ENCODE measurements around the gene HPS1. TPM values are rescaled to one million over a fixed set of nuclear protein-coding genes. Genes with fewer than 3 reads are reported as not detected.

The HPS1 gene
- total RNA-seq, 2 donors from 2014 or later, result 78.8 to 124 TPM

GRCh38 chr10:98407017-98407743, 39.6 kb downstream of the HPS1 start:
- no peaks in the 10 kb centered on the region for H3K27me3 Mint-ChIP-seq
- ATAC-seq, result no peak
- DNase-seq (ENCODE audit: low spot score), result no peak

GRCh38 chr10:98405422-98405821, 41.3 kb downstream of the HPS1 start:
- DNase-seq (ENCODE audit: low spot score), result no peak
- Mint-ChIP-seq H3K27me3 (no peaks in the 10 kb centered on the region), H3K4me3 (no peak overlapping the region), H3K27ac (no peak overlapping the region), H3K9me3 (no peaks in the 10 kb centered on the region), H3K36me3 (peaks cover 7% of the 10 kb centered on the region), H3K4me1 (ENCODE audit: low read depth in 2 of 2) (peaks cover 21% of the 10 kb centered on the region in 2 donors)
- ATAC-seq, result no peak

More at GRCh38 chr10:98407017-98407743, 39.6 kb downstream of the HPS1 start:
- Mint-ChIP-seq H3K4me1 (ENCODE audit: low read depth in 2 of 2) (peaks cover 19% of the 10 kb centered on the region in 2 donors), H3K4me3 (no peak overlapping the region), H3K9me3 (no peaks in the 10 kb centered on the region), H3K36me3 (peaks cover 7% of the 10 kb centered on the region), H3K27ac (no peak overlapping the region)

- H3K4me3 Mint-ChIP-seq, result peak overlapping the region; percentile 77
- no peaks in the 10 kb centered on the region for H3K27me3 Mint-ChIP-seq
- ATAC-seq, result peak; percentile 53 to 68
- H3K9me3 Mint-ChIP-seq, result no peaks in the 10 kb centered on the region
- H3K27ac Mint-ChIP-seq, result peak overlapping the region; percentile 19 to 79
- H3K4me1 Mint-ChIP-seq (ENCODE audit: low read depth in 2 of 2), result peaks cover 23 to 24% of the 10 kb centered on the region in 2 donors
- peaks cover 7% of the 10 kb centered on the region for H3K36me3 Mint-ChIP-seq
- no peak for DNase-seq (ENCODE audit: low spot score)
Measured at GRCh38 chr10:98404571-98405359, 42.0 kb downstream of the HPS1 start.

GRCh38 chr10:98403812-98404504, 42.8 kb downstream of the HPS1 start:
- Mint-ChIP-seq H3K27ac (peak overlapping the region; percentile 19 to 79), H3K36me3 (peaks cover 7% of the 10 kb centered on the region), H3K4me1 (ENCODE audit: low read depth in 2 of 2) (peaks cover 19 to 24% of the 10 kb centered on the region in 2 donors), H3K9me3 (no peaks in the 10 kb centered on the region), H3K27me3 (no peaks in the 10 kb centered on the region), H3K4me3 (peak overlapping the region; percentile 77)
- ATAC-seq (no peak), DNase-seq (ENCODE audit: low spot score) (no peak)

- Mint-ChIP-seq H3K4me1 (ENCODE audit: low read depth in 2 of 2) (peaks cover 21 to 26% of the 10 kb centered on the region in 2 donors), H3K27ac (peak overlapping the region; percentile 19 to 79), H3K27me3 (no peaks in the 10 kb centered on the region), H3K4me3 (peak overlapping the region; percentile 77), H3K36me3 (peaks cover 7% of the 10 kb centered on the region), H3K9me3 (no peaks in the 10 kb centered on the region)
- DNase-seq (ENCODE audit: low spot score), result no peak
- ATAC-seq, result no peak
Measured at GRCh38 chr10:98402931-98403718, 43.6 kb downstream of the HPS1 start.

GRCh38 chr10:98402478-98402877, 44.3 kb downstream of the HPS1 start:
- H3K27ac Mint-ChIP-seq, result peak overlapping the region in 1 of 2 donors; percentile 79

GRCh38 chr10:98400482-98400881, 46.3 kb downstream of the HPS1 start:
- H3K27ac Mint-ChIP-seq, result no peak overlapping the region
- H3K27me3 Mint-ChIP-seq, result no peaks in the 10 kb centered on the region
- no peak for DNase-seq (ENCODE audit: low spot score)
- peaks cover 21 to 28% of the 10 kb centered on the region in 2 donors for H3K4me1 Mint-ChIP-seq (ENCODE audit: low read depth in 2 of 2)
- ATAC-seq, result peak; percentile 77 to 81
- peaks cover 7% of the 10 kb centered on the region for H3K36me3 Mint-ChIP-seq
- no peaks in the 10 kb centered on the region for H3K9me3 Mint-ChIP-seq
- peak overlapping the region; percentile 6 for H3K4me3 Mint-ChIP-seq

More at GRCh38 chr10:98402478-98402877, 44.3 kb downstream of the HPS1 start:
- no peak for ATAC-seq
- Mint-ChIP-seq H3K9me3 (no peaks in the 10 kb centered on the region), H3K36me3 (peaks cover 7% of the 10 kb centered on the region), H3K4me3 (no peak overlapping the region), H3K4me1 (ENCODE audit: low read depth in 2 of 2) (peaks cover 21 to 28% of the 10 kb centered on the region in 2 donors), H3K27me3 (no peaks in the 10 kb centered on the region)
- no peak for DNase-seq (ENCODE audit: low spot score)

- no peak for ATAC-seq
Measured at GRCh38 chr10:98399784-98400183, 47.0 kb downstream of the HPS1 start.

GRCh38 chr10:98397089-98397600, 49.6 kb downstream of the HPS1 start:
- H3K4me1 Mint-ChIP-seq (ENCODE audit: low read depth in 2 of 2), result peaks cover 23 to 36% of the 10 kb centered on the region in 2 donors
- H3K27me3 Mint-ChIP-seq, result no peaks in the 10 kb centered on the region
- no peak for ATAC-seq
- no peaks in the 10 kb centered on the region for H3K9me3 Mint-ChIP-seq
- H3K4me3 Mint-ChIP-seq, result no peak overlapping the region
- H3K27ac Mint-ChIP-seq, result no peak overlapping the region
- DNase-seq (ENCODE audit: low spot score), result no peak
- no peaks in the 10 kb centered on the region for H3K36me3 Mint-ChIP-seq

More at GRCh38 chr10:98399784-98400183, 47.0 kb downstream of the HPS1 start:
- H3K9me3 Mint-ChIP-seq, result no peaks in the 10 kb centered on the region
- H3K27ac Mint-ChIP-seq, result no peak overlapping the region
- H3K27me3 Mint-ChIP-seq, result no peaks in the 10 kb centered on the region
- peaks cover 7% of the 10 kb centered on the region for H3K36me3 Mint-ChIP-seq
- no peak overlapping the region for H3K4me3 Mint-ChIP-seq
- no peak for DNase-seq (ENCODE audit: low spot score)
- peaks cover 18 to 27% of the 10 kb centered on the region in 2 donors for H3K4me1 Mint-ChIP-seq (ENCODE audit: low read depth in 2 of 2)

GRCh38 chr10:98396096-98397063, 50.4 kb downstream of the HPS1 start:
- Mint-ChIP-seq H3K4me1 (ENCODE audit: low read depth in 2 of 2) (peaks cover 28 to 42% of the 10 kb centered on the region in 2 donors), H3K9me3 (no peaks in the 10 kb centered on the region), H3K4me3 (no peak overlapping the region), H3K36me3 (no peaks in the 10 kb centered on the region), H3K27ac (no peak overlapping the region), H3K27me3 (no peaks in the 10 kb centered on the region)
- no peak for DNase-seq (ENCODE audit: low spot score)
- ATAC-seq, result no peak

GRCh38 chr10:98394851-98395440, 51.8 kb downstream of the HPS1 start:
- no peak for ATAC-seq
- Mint-ChIP-seq H3K4me1 (ENCODE audit: low read depth in 2 of 2) (peaks cover 35 to 49% of the 10 kb centered on the region in 2 donors), H3K9me3 (no peaks in the 10 kb centered on the region), H3K27ac (peak overlapping the region; percentile 11 to 79), H3K4me3 (peak overlapping the region; percentile 8), H3K27me3 (no peaks in the 10 kb centered on the region), H3K36me3 (no peaks in the 10 kb centered on the region)
- no peak for DNase-seq (ENCODE audit: low spot score)

- no peak for DNase-seq (ENCODE audit: low spot score)
- Mint-ChIP-seq H3K27me3 (no peaks in the 10 kb centered on the region), H3K4me1 (ENCODE audit: low read depth in 2 of 2) (peaks cover 46 to 53% of the 10 kb centered on the region in 2 donors), H3K36me3 (no peaks in the 10 kb centered on the region), H3K9me3 (no peaks in the 10 kb centered on the region), H3K4me3 (peak overlapping the region; percentile 77), H3K27ac (peak overlapping the region; percentile 79 to 80)
- peak; percentile 71 to 82 for ATAC-seq
Measured at GRCh38 chr10:98391578-98391991, 55.1 kb downstream of the HPS1 start.

All from natural killer cell treated with Interleukin-12 subunit alpha and Interleukin-12 subunit beta and Interleukin-15 and Interleukin-18, amount 100 ng/mL, for 72 hours (primary cell).